ENCODE results near the gene ENO1. TPM values are rescaled to one million over a fixed set of nuclear protein-coding genes. Genes with fewer than 3 reads are reported as not detected.

ENO1 gene
- total and polyA plus RNA-seq, 4 donors: 270 to 499 (median 380) TPM

- Histone ChIP-seq H3K9me3 (ENCODE audit: control insufficient read depth in 4 of 4, low read length in 3 of 4) (no peaks in the 10 kb centered on the region), H3K4me1 (ENCODE audit: control insufficient read depth in 4 of 4, insufficient read depth in 4 of 4, low read length in 3 of 4) (peaks cover 3 to 12% (median 9%) of the 10 kb centered on the region in 4 donors), H3K9ac (ENCODE audit: low read depth in 1 of 2, low read length in 2 of 2) (no peak overlapping the region), H3K36me3 (ENCODE audit: control insufficient read depth in 4 of 4, insufficient read depth in 3 of 4, low read depth in 1 of 4, low read length in 3 of 4) (no peaks in the 10 kb centered on the region), H3K4me3 (ENCODE audit: low read depth in 1 of 3, low read length in 3 of 3) (no peak overlapping the region), H3K27me3 (ENCODE audit: control insufficient read depth in 4 of 4, insufficient read depth in 4 of 4, low read length in 3 of 4) (no peaks in the 10 kb centered on the region), H3K27ac (ENCODE audit: low read depth in 1 of 2, low read length in 2 of 2) (peak overlapping the region in 1 of 2 donors; percentile 83)
- DNase-seq (ENCODE audit: low spot score): no peak
- WGBS: 35% methylated on average over 5 of the region's 5 CpGs
- peak in 1 of 2 donors; percentile 15 for TF ChIP-seq RXRA (IDR thresholded peaks at IDR 0.05)
- no peak for TF ChIP-seq FOXA1 (IDR thresholded peaks at IDR 0.05)
- peak in 1 of 2 donors; percentile 10 for TF ChIP-seq RAD21 (IDR thresholded peaks at IDR 0.05)
- TF ChIP-seq HNF4A (conservative IDR thresholded peaks at IDR 0.05): peak; percentile 24 to 25
These were observed 30.5 kb downstream of the ENO1 start for GRCh38 chr1:8847990-8848389.

GRCh38 chr1:8846263-8846662, 32.2 kb downstream of the ENO1 start:
- DNase-seq (ENCODE audit: low spot score): no peak
- Histone ChIP-seq H3K27ac (ENCODE audit: low read depth in 1 of 2, low read length in 2 of 2) (no peak overlapping the region), H3K27me3 (ENCODE audit: control insufficient read depth in 4 of 4, insufficient read depth in 4 of 4, low read length in 3 of 4) (no peaks in the 10 kb centered on the region), H3K9me3 (ENCODE audit: control insufficient read depth in 4 of 4, low read length in 3 of 4) (no peaks in the 10 kb centered on the region), H3K9ac (ENCODE audit: low read depth in 1 of 2, low read length in 2 of 2) (no peak overlapping the region), H3K4me1 (ENCODE audit: control insufficient read depth in 4 of 4, insufficient read depth in 4 of 4, low read length in 3 of 4) (peaks cover 3 to 12% (median 9%) of the 10 kb centered on the region in 4 donors), H3K4me3 (ENCODE audit: low read depth in 1 of 3, low read length in 3 of 3) (no peak overlapping the region), H3K36me3 (ENCODE audit: control insufficient read depth in 4 of 4, insufficient read depth in 3 of 4, low read depth in 1 of 4, low read length in 3 of 4) (no peaks in the 10 kb centered on the region)
- WGBS: 80% methylated on average over 4 of the region's 4 CpGs
- no peak for TF ChIP-seq SP1 (IDR thresholded peaks at IDR 0.05)
- no peak for TF ChIP-seq REST (IDR thresholded peaks at IDR 0.05)
- TF ChIP-seq ATF3 (IDR thresholded peaks at IDR 0.05): no peak
- no peak for TF ChIP-seq JUND (IDR thresholded peaks at IDR 0.05)
- TF ChIP-seq HNF4A (conservative IDR thresholded peaks at IDR 0.05): no peak
- TF ChIP-seq GABPA (IDR thresholded peaks at IDR 0.05 in 1 of 2, conservative IDR thresholded peaks at IDR 0.05 in 1 of 2): no peak
- TF ChIP-seq HNF4G (IDR thresholded peaks at IDR 0.05): no peak
- TF ChIP-seq MAX (IDR thresholded peaks at IDR 0.05): no peak
- TF ChIP-seq TAF1 (conservative IDR thresholded peaks at IDR 0.05): no peak
- TF ChIP-seq FOXA2 (IDR thresholded peaks at IDR 0.05): no peak
- no peak for TF ChIP-seq FOXA1 (IDR thresholded peaks at IDR 0.05)
- TF ChIP-seq ZBTB33 (IDR thresholded peaks at IDR 0.05): no peak
- TF ChIP-seq NR2F2 (IDR thresholded peaks at IDR 0.05): no peak
- TF ChIP-seq RXRA (IDR thresholded peaks at IDR 0.05): no peak
- TF ChIP-seq RAD21 (IDR thresholded peaks at IDR 0.05): no peak
- TF ChIP-seq CTCF (IDR thresholded peaks at IDR 0.05; ENCODE audit: low read depth, low read length, missing input control): no peak
- TF ChIP-seq YY1 (IDR thresholded peaks at IDR 0.05): no peak
- TF ChIP-seq EGR1 (IDR thresholded peaks at IDR 0.05; ENCODE audit: low read depth in 2 of 2): no peak
